SK-N-SH (cell line): ENCODE measurements around the gene RBM19. TPM values are rescaled to one million over a fixed set of nuclear protein-coding genes. Genes with fewer than 3 reads are reported as not detected.

Experiments
- CTCF ChIA-PET: fragments of 300-600, 350-600 bp; formaldehyde crosslinking; extraction: SDS; loops from one replicate; lab custom pipeline; 2021; lab: Yijun Ruan, JAX
- POLR2A ChIA-PET: fragments of 350-600 bp; sonication (Branson Sonifier 250); formaldehyde crosslinking; extraction: SDS; loops from one replicate; lab custom pipeline; 2020; ENCODE audit warnings: antibody characterized with exemption, inconsistent platforms; lab: Yijun Ruan, JAX
- DNase-seq: peaks from one replicate; pipeline ENCODE4 v3.0.0; 2012
- H2AFZ ChIP-seq: fragments of 200-600 bp; sonication (generic); 2 replicates; pipeline ENCODE4 v1.8.1; 2016; ENCODE audit warnings: antibody characterized with exemption, mild to moderate bottlenecking, low read depth
- H3F3A ChIP-seq: fragments of 200-600 bp; sonication (generic); replicated peaks from 2 replicates; pipeline ENCODE3; 2016; ENCODE audit warnings: antibody characterized with exemption, mild to moderate bottlenecking; ENCODE audit not compliant: insufficient read depth
- H3K27ac ChIP-seq, 2 experiments: fragments of 200-500 bp in 1 of 2; fragments of 200-600 bp in 1 of 2; sonication (Bioruptor generic) in 1 of 2; sonication (generic), shearing (Covaris generic) in 1 of 2; 2 replicates each; pipeline versions ENCODE4 v1.5.1 to v1.6.1; 2014 to 2016; ENCODE audit warnings: low read depth in 2 of 2, inconsistent platforms in 1 of 2, low read length in 1 of 2, mild to moderate bottlenecking in 1 of 2, mixed read lengths in 1 of 2
- H3K27me3 ChIP-seq: fragments of 200-600 bp; sonication (generic), shearing (Covaris generic); 2 replicates; pipeline ENCODE4 v1.6.1; 2016; ENCODE audit warnings: mixed run types; ENCODE audit not compliant: insufficient read depth
- H3K36me3 ChIP-seq, 2 experiments: fragments of 200-500 bp in 1 of 2; fragments of 200-600 bp in 1 of 2; sonication (Bioruptor generic) in 1 of 2; sonication (generic) in 1 of 2; replicated peaks in 1 of 2; 2 replicates each; pipeline versions ENCODE3 to v1.5.1; 2014 to 2016; ENCODE audit warnings: low read length in 1 of 2, mild to moderate bottlenecking in 1 of 2; ENCODE audit not compliant: insufficient read depth in 2 of 2, control insufficient read depth in 1 of 2
- H3K4me1 ChIP-seq, 2 experiments: fragments of 200-500 bp in 1 of 2; fragments of 200-600 bp in 1 of 2; sonication (Bioruptor generic) in 1 of 2; sonication (generic), shearing (Covaris generic) in 1 of 2; 2 replicates each; pipeline versions ENCODE4 v1.5.1 to v1.6.1; 2014 to 2016; ENCODE audit warnings: low read depth in 1 of 2, low read length in 1 of 2, mixed run types in 1 of 2; ENCODE audit not compliant: insufficient read depth in 2 of 2, control insufficient read depth in 1 of 2
- H3K4me2 ChIP-seq: fragments of 200-600 bp; sonication (generic), shearing (Covaris generic); 2 replicates; pipeline ENCODE4 v1.6.1; 2017; ENCODE audit warnings: mixed run types
- H3K4me3 ChIP-seq, 2 experiments: fragments of 200-500 bp in 1 of 2; fragments of 200-600 bp in 1 of 2; sonication (Bioruptor generic) in 1 of 2; sonication (generic), shearing (Covaris generic) in 1 of 2; 2 replicates each; pipeline versions ENCODE4 v1.5.1 to v1.8.1; 2014 to 2016; ENCODE audit warnings: low read depth in 2 of 2, inconsistent platforms in 1 of 2, low read length in 1 of 2, mild to moderate bottlenecking in 1 of 2, mixed read lengths in 1 of 2, moderate library complexity in 1 of 2
- H3K79me2 ChIP-seq: fragments of 200-600 bp; sonication (generic); 2 replicates; pipeline ENCODE4 v1.8.1; 2017; ENCODE audit warnings: mild to moderate bottlenecking; ENCODE audit not compliant: insufficient read depth
- H3K9ac ChIP-seq: fragments of 200-600 bp; sonication (generic); 2 replicates; pipeline ENCODE4 v1.6.1; 2017; ENCODE audit warnings: mixed run types
- H3K9me2 ChIP-seq: fragments of 200-600 bp; sonication (generic); 2 replicates; pipeline ENCODE4 v1.6.1; 2017; ENCODE audit warnings: mixed run types
- H3K9me3 ChIP-seq: fragments of 200-600 bp; sonication (generic); 2 replicates; pipeline ENCODE4 v1.6.1; 2017; ENCODE audit warnings: mixed run types, mild to moderate bottlenecking, moderate library complexity
- H4K20me1 ChIP-seq: fragments of 200-600 bp; sonication (generic); 2 replicates; pipeline ENCODE4 v1.6.1; 2017; ENCODE audit warnings: mild to moderate bottlenecking, mixed run types; ENCODE audit not compliant: insufficient read depth
- CHD2 ChIP-seq: fragments of 150-350 bp; IDR thresholded peaks from 2 replicates; pipeline ENCODE4 v1.6.1; 2018; ENCODE audit warnings: low read length; ENCODE audit not compliant: partially characterized antibody
- ELF1 ChIP-seq: IDR thresholded peaks from 2 replicates; pipeline ENCODE4 v1.4.0; 2012
- FOXJ3 ChIP-seq: sonication (generic); formaldehyde crosslinking; IDR thresholded peaks from 2 replicates; pipeline ENCODE4 v1.5.1; 2020; ENCODE audit warnings: mild to moderate bottlenecking, missing genetic modification reagents
- GATA2 ChIP-seq: sonication (generic); formaldehyde crosslinking; IDR thresholded peaks from 2 replicates; pipeline ENCODE4 v1.5.0; 2020; ENCODE audit warnings: mild to moderate bottlenecking, missing genetic modification reagents
- IRF3 ChIP-seq: fragments of 150-350 bp; IDR thresholded peaks from 2 replicates; pipeline ENCODE4 v1.6.1; 2016; ENCODE audit warnings: mild to moderate bottlenecking, low read depth, low read length
- JUND ChIP-seq: IDR thresholded peaks from 2 replicates; pipeline ENCODE4 v1.4.0; 2012
- MEF2A ChIP-seq: IDR thresholded peaks from 2 replicates; pipeline ENCODE4 v1.4.0; 2012; ENCODE audit warnings: low read depth, borderline replicate concordance
- MXI1 ChIP-seq: IDR thresholded peaks from 2 replicates; pipeline ENCODE4 v1.6.1; 2012; ENCODE audit warnings: mild to moderate bottlenecking, low read depth, low read length, improper control_type of control experiment
- NRF1 ChIP-seq: IDR thresholded peaks from 2 replicates; pipeline ENCODE4 v1.6.1; 2012; ENCODE audit warnings: low read depth, mild to moderate bottlenecking, low read length
- RFX5 ChIP-seq: IDR thresholded peaks from 2 replicates; pipeline ENCODE4 v1.6.1; 2012; ENCODE audit warnings: mild to moderate bottlenecking, improper control_type of control experiment, low read length
- RXRA ChIP-seq: IDR thresholded peaks from 2 replicates; pipeline ENCODE4 v1.4.0; 2012; ENCODE audit warnings: low read depth, mild to moderate bottlenecking, borderline replicate concordance
- SMC3 ChIP-seq: IDR thresholded peaks from 2 replicates; pipeline ENCODE4 v1.6.1; 2012; ENCODE audit warnings: low read depth, low read length, improper control_type of control experiment
- TCF12 ChIP-seq: IDR thresholded peaks from 2 replicates; pipeline ENCODE4 v1.4.0; 2012
- ZBTB33 ChIP-seq: IDR thresholded peaks from 2 replicates; pipeline ENCODE4 v1.4.0; 2012; ENCODE audit warnings: low read depth, borderline replicate concordance
- WGBS: methylation state at CpG from one replicate; pipeline ENCODE4 v1.1.6; 2017; ENCODE audit warnings: low lambda C conversion rate; 5-methylcytosine and 5-hydroxymethylcytosine counted together
- polyA plus RNA-seq, 3 experiments: library from polyadenylated mRNA; depleted of rRNA; stranded (reverse); fragments of >200 nt; gene quantifications; 2 replicates each; pipeline ENCODE4 v1.2.3, GENCODE V29; 2012

Gene RBM19
- polyA plus RNA-seq, 1 of the 3 experiments (the other 2 are of a cell fraction), result 16.6 TPM

- TF ChIP-seq MXI1 (no peak), FOXJ3 (CRISPR knock-in tag) (no peak), IRF3 (no peak), JUND (no peak), GATA2 (CRISPR knock-in tag) (no peak), MEF2A (no peak)
These were observed 111.6 kb downstream of the RBM19 start (continued) for GRCh38 chr12:113854385-113855142.

- no peaks in the 10 kb centered on the region for H3K9me3 ChIP-seq
- CTCF ChIA-PET, result no interaction called here
These were observed 112.6 kb downstream of the RBM19 start for GRCh38 chr12:113853491-113853890.

More at GRCh38 chr12:113853491-113853890, 112.6 kb downstream of the RBM19 start:
- Histone ChIP-seq H3K4me2 (no peak overlapping the region), H4K20me1 (no peaks in the 10 kb centered on the region), H3K9me2 (no peaks in the 10 kb centered on the region), H3K4me3 (no peak overlapping the region), H3K27ac (no peak overlapping the region), H3K9ac (no peak overlapping the region), H3K27me3 (no peaks in the 10 kb centered on the region), H3K79me2 (no peaks in the 10 kb centered on the region), H3K36me3 (peaks cover 0 to 14% of the 10 kb centered on the region in 2 experiments), H3K4me1 (peaks cover 0 to 18% of the 10 kb centered on the region in 2 experiments; a peak in 1 of 4 replicates), H3F3A (no peaks in the 10 kb centered on the region), H2AFZ (no peak overlapping the region)
- WGBS, result 88% methylated on average over 4 of the region's 4 CpGs
- POLR2A ChIA-PET, result no interaction called here
- DNase-seq, result no peak
- TF ChIP-seq RXRA (no peak), TCF12 (no peak), JUND (no peak), ZBTB33 (no peak), ELF1 (no peak), SMC3 (no peak), RFX5 (no peak), MXI1 (no peak), NRF1 (no peak), CHD2 (no peak)
